ENCODE data around the gene PPP1R10.
"Not testable (repeated sequence)": the region's sequence is repeated elsewhere in the genome, so short reads cannot be mapped to it uniquely, and the experiment has no call there.

Gene PPP1R10

GRCh38 chr6:30601436-30601814 lies 15.6 kb downstream of the PPP1R10 start:
- in situ Hi-C loops (cut with HindIII; ENCODE audit: low pct_unique_long_range_greater_than_20kb, low sequenced_read_pairs), result no loop called here
- DNase-seq (ENCODE audit: low read depth in 1 of 2, low spot score in 1 of 2), result no peak
- no peak for TF ChIP-seq JUND (IDR thresholded peaks at IDR 0.05; ENCODE audit: low read depth)

DNA sequence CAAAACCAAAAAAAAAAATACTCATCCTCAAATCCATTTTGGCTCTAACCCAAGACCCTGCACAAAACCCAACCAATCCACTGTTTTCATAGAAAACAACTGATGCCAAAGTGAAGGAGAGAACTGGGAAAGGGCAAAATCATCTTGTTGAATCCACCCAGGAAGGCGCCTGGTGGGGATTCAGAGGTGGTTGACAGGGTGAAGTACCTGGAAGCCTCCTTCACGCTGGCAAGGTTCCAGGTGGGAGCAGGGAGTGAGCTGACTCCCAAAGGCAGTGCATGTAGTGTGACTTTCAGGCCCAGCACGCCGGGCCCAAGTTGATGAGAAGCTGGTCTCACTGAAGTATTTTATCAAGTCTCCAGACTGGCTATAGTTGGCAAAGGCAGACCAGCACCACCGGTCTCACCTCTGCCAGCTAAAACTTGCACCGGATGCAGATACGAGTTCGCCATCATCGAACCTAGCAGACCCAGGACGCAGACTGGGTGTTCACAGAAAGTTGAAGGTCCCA lies 16.5 kb downstream of the PPP1R10 start:
- in situ Hi-C loops (cut with HindIII; ENCODE audit: low pct_unique_long_range_greater_than_20kb, low sequenced_read_pairs), result no loop called here
- no peak for TF ChIP-seq JUND (IDR thresholded peaks at IDR 0.05; ENCODE audit: low read depth)
- no peak for DNase-seq (ENCODE audit: low read depth in 1 of 2, low spot score in 1 of 2)

GRCh38 chr6:30599625-30600324 lies 17.3 kb downstream of the PPP1R10 start:
- TF ChIP-seq JUND (IDR thresholded peaks at IDR 0.05; ENCODE audit: low read depth), result no peak
- in situ Hi-C loops (cut with HindIII; ENCODE audit: low pct_unique_long_range_greater_than_20kb, low sequenced_read_pairs), result no loop called here
- DNase-seq (ENCODE audit: low read depth in 1 of 2, low spot score in 1 of 2), result no peak

DNA sequence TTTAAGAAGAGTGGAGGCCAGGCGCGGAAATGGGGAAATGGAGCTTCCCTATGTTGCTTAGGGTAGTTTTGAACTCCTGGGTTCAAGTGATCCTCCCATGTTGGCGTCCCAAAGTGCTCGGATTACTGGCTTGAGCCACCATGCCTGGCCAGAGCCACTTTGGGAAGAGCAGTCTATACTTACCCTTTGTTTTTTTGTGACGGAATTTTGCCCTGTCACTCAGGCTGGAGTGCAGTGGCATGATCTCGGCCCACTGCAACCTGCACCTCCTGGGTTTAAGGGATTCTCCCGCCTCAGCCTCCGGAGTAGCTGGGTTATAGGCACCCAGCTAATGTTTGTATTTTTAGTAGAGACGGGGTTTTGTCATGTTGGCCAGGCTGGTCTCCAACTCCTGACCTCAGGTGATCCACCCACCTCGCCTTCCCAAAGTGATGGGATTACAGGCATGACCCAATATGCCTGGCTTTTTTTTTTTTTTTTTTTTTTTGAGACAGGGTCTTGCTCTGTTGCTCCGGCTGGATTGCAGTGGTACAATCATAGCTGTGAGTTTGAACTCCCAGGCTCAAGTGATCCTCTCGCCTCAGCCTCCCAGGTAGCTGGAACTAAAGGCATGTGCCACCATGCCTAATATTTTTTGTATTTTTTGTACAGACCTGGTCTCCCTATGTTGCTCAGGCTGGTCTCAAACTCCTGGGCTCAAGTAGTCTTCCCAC lies 18.0 kb downstream of the PPP1R10 start:
- in situ Hi-C loops (cut with HindIII; ENCODE audit: low pct_unique_long_range_greater_than_20kb, low sequenced_read_pairs), result no loop called here
- DNase-seq (ENCODE audit: low read depth in 1 of 2, low spot score in 1 of 2), result no peak
- TF ChIP-seq JUND (IDR thresholded peaks at IDR 0.05; ENCODE audit: low read depth), result no peak

DNA sequence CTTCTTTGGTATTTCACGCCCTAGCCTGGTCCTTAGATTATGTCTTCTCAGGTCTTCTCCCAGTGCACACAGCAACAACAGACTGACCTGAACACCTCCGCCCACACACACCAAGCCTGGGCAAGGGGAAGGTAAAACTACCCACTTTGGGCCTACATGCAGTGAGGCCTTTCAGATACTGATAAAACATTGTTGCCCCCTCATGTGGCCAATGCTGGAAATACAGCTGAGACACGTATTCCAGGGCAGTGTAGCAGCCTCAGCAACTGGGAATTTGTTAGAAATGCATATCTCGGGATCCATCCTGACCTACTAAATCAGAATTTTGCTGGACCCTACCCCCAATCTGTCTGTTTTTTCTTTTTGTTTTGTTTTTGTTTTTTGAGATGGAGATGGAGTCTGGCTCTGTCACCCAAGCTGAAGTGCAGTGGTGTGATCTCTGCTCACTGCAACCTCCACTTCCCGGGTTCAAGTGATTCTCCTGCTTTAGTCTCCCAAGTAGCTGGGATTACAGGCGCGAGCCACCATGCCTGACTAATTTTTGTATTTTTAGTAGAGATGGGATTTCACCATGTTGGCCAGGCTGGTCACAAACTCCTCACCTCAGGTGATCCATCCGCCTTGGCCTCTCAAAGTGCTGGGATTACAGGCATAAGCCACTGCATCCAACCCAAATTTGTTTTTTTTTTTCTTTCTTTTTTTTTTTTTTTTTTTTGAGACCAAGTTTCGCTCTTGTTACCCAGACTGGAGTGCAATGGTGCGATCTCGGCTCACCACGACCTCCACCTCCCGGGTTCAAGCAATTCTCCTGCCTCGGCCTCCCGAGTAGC lies 19.5 kb downstream of the PPP1R10 start:
- DNase-seq (ENCODE audit: low read depth in 1 of 2, low spot score in 1 of 2), result peak; percentile 71 to 89
- in situ Hi-C loops (cut with HindIII; ENCODE audit: low pct_unique_long_range_greater_than_20kb, low sequenced_read_pairs), result not testable (repeated sequence)

DNA sequence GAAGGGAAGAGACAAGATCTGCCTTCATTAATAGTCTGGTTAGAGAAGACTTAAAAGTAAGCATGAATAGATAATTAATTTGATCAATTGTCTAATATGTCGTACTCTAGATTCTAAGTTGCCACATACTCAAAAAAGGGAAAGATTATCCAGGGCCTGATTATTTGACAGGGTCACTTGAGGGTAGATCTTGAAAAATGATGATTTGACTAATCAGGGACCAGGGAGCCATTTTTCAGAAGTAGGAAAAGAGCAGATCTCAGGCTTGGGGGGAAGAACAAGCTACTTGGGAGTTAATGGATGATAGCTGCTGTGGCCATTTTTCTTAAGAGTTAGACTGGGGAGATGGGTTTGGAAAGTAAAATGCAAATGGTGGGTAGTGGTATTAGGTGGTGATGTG lies 24.8 kb downstream of the PPP1R10 start:
- in situ Hi-C loops (cut with HindIII; ENCODE audit: low pct_unique_long_range_greater_than_20kb, low sequenced_read_pairs), result no loop called here
- DNase-seq (ENCODE audit: low read depth in 1 of 2, low spot score in 1 of 2), result no peak
- no peak for TF ChIP-seq JUND (IDR thresholded peaks at IDR 0.05; ENCODE audit: low read depth)

DNA sequence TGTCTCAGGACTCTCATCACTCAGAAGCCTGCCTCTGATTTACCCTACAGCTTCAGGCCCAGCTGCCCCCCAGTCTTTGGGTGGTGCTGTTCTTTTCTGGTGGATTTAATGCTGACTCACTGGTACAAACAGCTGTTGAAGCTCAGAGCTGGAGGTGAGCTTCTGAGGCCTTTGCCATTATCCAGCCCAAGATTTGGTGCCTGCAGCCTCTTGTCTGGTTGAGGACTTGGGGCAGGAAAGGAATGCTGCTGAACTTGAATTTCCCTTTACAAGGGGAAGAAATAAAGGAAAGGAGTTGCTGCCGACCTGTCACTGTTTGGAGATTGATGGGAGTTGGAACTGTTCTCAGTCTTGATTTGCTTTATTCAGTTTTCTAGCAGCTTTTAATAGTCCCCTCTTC lies 26.0 kb downstream of the PPP1R10 start:
- TF ChIP-seq JUND (IDR thresholded peaks at IDR 0.05; ENCODE audit: low read depth), result no peak
- peak; percentile 64 to 94 for DNase-seq (ENCODE audit: low read depth in 1 of 2, low spot score in 1 of 2)
- in situ Hi-C loops (cut with HindIII; ENCODE audit: low pct_unique_long_range_greater_than_20kb, low sequenced_read_pairs), result no loop called here

- in situ Hi-C loops (cut with HindIII; ENCODE audit: low pct_unique_long_range_greater_than_20kb, low sequenced_read_pairs), result no loop called here
- TF ChIP-seq JUND (IDR thresholded peaks at IDR 0.05; ENCODE audit: low read depth), result no peak
These were observed 26.5 kb downstream of the PPP1R10 start for GRCh38 chr6:30590509-30590908.

GRCh38 chr6:30589754-30590358 lies 27.2 kb downstream of the PPP1R10 start:
- no peak for TF ChIP-seq JUND (IDR thresholded peaks at IDR 0.05; ENCODE audit: low read depth)
- in situ Hi-C loops (cut with HindIII; ENCODE audit: low pct_unique_long_range_greater_than_20kb, low sequenced_read_pairs), result no loop called here
- DNase-seq (ENCODE audit: low read depth in 1 of 2, low spot score in 1 of 2), result no peak

More at GRCh38 chr6:30590509-30590908, 26.5 kb downstream of the PPP1R10 start:
- no peak for DNase-seq (ENCODE audit: low read depth in 1 of 2, low spot score in 1 of 2)

GRCh38 chr6:30583921-30584320 lies 33.1 kb downstream of the PPP1R10 start:
- no peak for DNase-seq (ENCODE audit: low read depth in 1 of 2, low spot score in 1 of 2)
- in situ Hi-C loops (cut with HindIII; ENCODE audit: low pct_unique_long_range_greater_than_20kb, low sequenced_read_pairs), result no loop called here
- TF ChIP-seq JUND (IDR thresholded peaks at IDR 0.05; ENCODE audit: low read depth), result no peak

DNA sequence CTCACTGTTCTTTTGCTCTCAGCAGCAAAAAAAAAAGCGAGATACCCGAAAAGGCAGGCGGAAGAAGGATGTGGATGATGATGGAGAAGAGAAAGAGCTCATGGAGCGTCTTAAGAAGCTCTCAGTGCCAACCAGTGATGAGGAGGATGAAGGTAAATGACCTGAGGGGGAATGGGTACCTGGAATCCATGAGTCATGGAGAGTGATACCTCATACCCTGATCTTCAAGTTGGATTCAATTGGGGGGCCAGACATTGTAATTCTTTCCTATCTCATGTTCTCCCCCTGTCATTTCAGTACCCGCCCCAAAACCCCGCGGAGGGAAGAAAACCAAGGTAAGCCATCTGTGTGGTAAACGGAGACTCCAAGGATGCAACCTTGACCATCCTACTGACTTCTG lies 39.0 kb downstream of the PPP1R10 start:
- no peak for TF ChIP-seq JUND (IDR thresholded peaks at IDR 0.05; ENCODE audit: low read depth)
- in situ Hi-C loops (cut with HindIII; ENCODE audit: low pct_unique_long_range_greater_than_20kb, low sequenced_read_pairs), result no loop called here
- DNase-seq (ENCODE audit: low read depth in 1 of 2, low spot score in 1 of 2), result no peak

DNA sequence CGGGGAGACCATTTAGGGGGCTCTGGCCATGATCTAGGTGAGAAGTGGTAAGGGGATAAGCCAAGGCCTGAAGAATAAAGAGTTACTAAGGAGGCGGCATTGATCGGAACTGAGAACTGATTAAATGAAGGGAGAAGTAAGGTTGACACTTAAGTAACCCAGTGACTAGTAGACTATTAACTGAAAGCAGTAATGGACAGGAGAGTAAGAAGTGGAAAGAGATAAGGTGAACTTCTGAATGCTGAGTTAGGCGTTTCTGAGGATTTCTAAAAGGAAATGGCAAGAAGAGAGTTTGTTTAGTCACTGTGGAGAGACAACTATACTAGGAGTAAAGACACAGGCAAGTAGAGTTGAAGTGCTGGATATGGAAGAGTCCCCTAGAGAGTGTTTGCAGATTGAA lies 43.9 kb downstream of the PPP1R10 start:
- no peak for TF ChIP-seq JUND (IDR thresholded peaks at IDR 0.05; ENCODE audit: low read depth)
- no peak for DNase-seq (ENCODE audit: low read depth in 1 of 2, low spot score in 1 of 2)
- in situ Hi-C loops (cut with HindIII; ENCODE audit: low pct_unique_long_range_greater_than_20kb, low sequenced_read_pairs), result no loop called here
